HepG2 (cell line): ENCODE data around the gene S100A4. TPM values are rescaled to one million over a fixed set of nuclear protein-coding genes. Genes with fewer than 3 reads are reported as not detected.

Experiments
- ATAC-seq: fragments of 200-7000 bp; cut with Tn5 transposase; 3 replicates; pipeline ENCODE4 v1.9.1; 2020; ENCODE audit warnings: mild to moderate bottlenecking, moderate library complexity
- BruUV-seq: library from RNA; stranded (reverse); fragments of 400-500 nt; replicated peaks from 2 replicates; lab custom pipeline; 2021; lab: Mats Ljungman, UMichigan
- CTCF ChIA-PET: fragments of 300-600 bp; formaldehyde crosslinking; extraction: SDS; loops from one replicate; lab custom pipeline; 2021; ENCODE audit warnings: low total read pairs, inconsistent platforms, low intra/inter-chr PET ratio; lab: Yijun Ruan, JAX
- POLR2A ChIA-PET: fragments of 350-600 bp; sonication (Branson Sonifier 250); formaldehyde crosslinking; loops from one replicate; lab custom pipeline; 2020; ENCODE audit warnings: antibody characterized with exemption, inconsistent platforms; lab: Yijun Ruan, JAX
- DNase-seq: peaks from one replicate; pipeline ENCODE4 v3.0.0-alpha.2; 2015; ENCODE audit warnings: low spot score
- FAIRE-seq: peaks from 3 replicates; lab custom pipeline; 2011; peaks lifted over from hg19 to GRCh38; lab: Jason Lieb, UNC
- H2AFZ ChIP-seq: one replicate; pipeline ENCODE4 v1.6.1; 2011; ENCODE audit warnings: low read length, inconsistent platforms
- H3K27ac ChIP-seq: fragments of 300-600 bp; 3 replicates; pipeline ENCODE4 v1.8.0; 2011; ENCODE audit warnings: mixed run types, mild to moderate bottlenecking, mixed read lengths, low read length, inconsistent platforms; ENCODE audit not compliant: insufficient read depth; ENCODE audit errors: extremely low read length
- H3K27me3 ChIP-seq, 2 experiments: fragments of 200-600 bp in 1 of 2; 2 replicates in 1 of 2; 3 replicates in 1 of 2; pipeline versions ENCODE4 v1.6.0 to v1.8.0; 2011; ENCODE audit warnings: low read length in 2 of 2, mild to moderate bottlenecking in 2 of 2, moderate library complexity in 2 of 2, inconsistent platforms in 1 of 2; ENCODE audit not compliant: insufficient read depth in 2 of 2, control insufficient read depth in 1 of 2
- H3K36me3 ChIP-seq, 2 experiments: fragments of 200-600 bp in 1 of 2; replicated peaks in 1 of 2; 2 replicates in 1 of 2; 3 replicates in 1 of 2; pipeline versions ENCODE4 v1.5.1 to v1.8.0; 2011; ENCODE audit warnings: low read length in 2 of 2, inconsistent platforms in 1 of 2; ENCODE audit not compliant: insufficient read depth in 2 of 2, control insufficient read depth in 1 of 2
- H3K4me1 ChIP-seq: 2 replicates; pipeline ENCODE4 v1.5.1; 2012; ENCODE audit warnings: low read length, inconsistent platforms; ENCODE audit not compliant: insufficient read depth
- H3K4me2 ChIP-seq: 2 replicates; pipeline ENCODE4 v1.6.0; 2011; ENCODE audit warnings: low read depth, low read length, inconsistent platforms
- H3K4me3 ChIP-seq, 3 experiments: fragments of 200-600 bp in 1 of 3; sonication (generic), shearing (Covaris generic) in 1 of 3; replicated peaks in 1 of 3; 2 replicates each; pipeline ENCODE4 v1.5.1; 2011 to 2016; ENCODE audit warnings: low read length in 3 of 3, inconsistent platforms in 2 of 3, low read depth in 2 of 3, mild to moderate bottlenecking in 2 of 3, control low read depth in 1 of 3, mixed read lengths in 1 of 3; ENCODE audit not compliant: insufficient read depth in 1 of 3
- H3K79me2 ChIP-seq: one replicate; pipeline ENCODE4 v1.6.1; 2011; ENCODE audit warnings: low read length, inconsistent platforms; ENCODE audit not compliant: insufficient read depth
- H3K9ac ChIP-seq: 2 replicates; pipeline ENCODE4 v1.6.0; 2011; ENCODE audit warnings: mild to moderate bottlenecking, low read depth, low read length, inconsistent platforms; ENCODE audit not compliant: insufficient read depth
- H3K9me3 ChIP-seq: 2 replicates; pipeline ENCODE4 v1.5.1; 2012; ENCODE audit warnings: mild to moderate bottlenecking, low read length
- H4K20me1 ChIP-seq: 2 replicates; pipeline ENCODE4 v1.6.0; 2011; ENCODE audit warnings: inconsistent platforms, mild to moderate bottlenecking, low read length, moderate library complexity; ENCODE audit not compliant: insufficient read depth
- ARID3A ChIP-seq: IDR thresholded peaks from 2 replicates; pipeline ENCODE4 v1.6.1; 2012; ENCODE audit warnings: low read depth, low read length, improper control_type of control experiment
- GTF2F1 ChIP-seq: fragments of 150-350 bp; IDR thresholded peaks from 2 replicates; pipeline ENCODE4 v1.6.1; 2014; ENCODE audit warnings: low read length
- HINFP ChIP-seq: sonication (generic); formaldehyde crosslinking; IDR thresholded peaks from 2 replicates; pipeline ENCODE4 v1.4.0; 2020; ENCODE audit warnings: low read depth, mild to moderate bottlenecking, missing genetic modification reagents
- JUND ChIP-seq: sonication (generic); formaldehyde crosslinking; IDR thresholded peaks from 2 replicates; pipeline ENCODE4 v1.8.0; 2022; ENCODE audit warnings: mild to moderate bottlenecking, missing genetic modification reagents
- NR2F1 ChIP-seq, 2 experiments: fragments of 450-650 bp in 1 of 2; formaldehyde crosslinking in 1 of 2; IDR thresholded peaks; 2 replicates each; pipeline versions ENCODE4 v1.5.0 to v1.6.1; 2016 to 2020; ENCODE audit warnings: mild to moderate bottlenecking in 1 of 2, missing compliant biosample characterization in 1 of 2, missing genetic modification reagents in 1 of 2, moderate library complexity in 1 of 2
- REXO4 ChIP-seq: sonication (generic); formaldehyde crosslinking; IDR thresholded peaks from 2 replicates; pipeline ENCODE4 v1.8.0; 2022; ENCODE audit warnings: missing genetic modification reagents, mild to moderate bottlenecking, borderline replicate concordance
- SKI ChIP-seq: fragments of 450-650 bp; IDR thresholded peaks from one replicate; pipeline ENCODE4 v1.6.1; 2018; ENCODE audit warnings: mild to moderate bottlenecking; ENCODE audit not compliant: partially characterized antibody
- SNRNP70 ChIP-seq: fragments of 200-400 bp; formaldehyde crosslinking; IDR thresholded peaks from 2 replicates; pipeline ENCODE4 v1.6.1; 2017; ENCODE audit warnings: mild to moderate bottlenecking, low read depth, low read length, moderate library complexity
- TP53 ChIP-seq: sonication (generic); formaldehyde crosslinking; conservative IDR thresholded peaks from 2 replicates; pipeline ENCODE4 v1.4.0; 2020; ENCODE audit warnings: missing genetic modification reagents
- ZNF224 ChIP-seq: sonication (generic); formaldehyde crosslinking; IDR thresholded peaks from 2 replicates; pipeline ENCODE4 v1.5.0; 2020; ENCODE audit warnings: mild to moderate bottlenecking, missing genetic modification reagents
- ZNF687 ChIP-seq: sonication (generic); formaldehyde crosslinking; IDR thresholded peaks from 2 replicates; pipeline ENCODE4 v1.5.1; 2020; ENCODE audit warnings: mild to moderate bottlenecking, missing genetic modification reagents, moderate library complexity
- ZNF761 ChIP-seq: sonication (generic); formaldehyde crosslinking; conservative IDR thresholded peaks from 2 replicates; pipeline ENCODE4 v1.4.0; 2020; ENCODE audit warnings: mild to moderate bottlenecking, missing genetic modification reagents
- whole genome bisulfite sequencing: methylation state at CpG from one replicate; pipeline ENCODE4 v1.1.6; 2017; ENCODE audit warnings: low lambda C conversion rate; 5-methylcytosine and 5-hydroxymethylcytosine counted together
- in situ Hi-C: cut with HindIII; loops from 2 replicates; pipeline ENCODE4 v1.10.0; 2017; ENCODE audit warnings: low pct_unique_long_range_greater_than_20kb; ENCODE audit not compliant: extremely low pct_ligation_motif_present
- intact Hi-C: fragments of 100-400 bp; cut with micrococcal nuclease; formaldehyde crosslinking; loops from one replicate; pipeline ENCODE4 v1.10.0; 2022; ENCODE audit not compliant: unreplicated experiment
- polyA plus RNA-seq, 8 experiments: library from polyadenylated mRNA; depleted of rRNA in 3 of 8; stranded (reverse) in 7 of 8; unstranded in 1 of 8; fragments of >200 nt; fragmentation: Illumina TruSeq in 4 of 8; extraction: Trizol in 4 of 8; gene quantifications; 2 replicates each; pipeline versions ENCODE4 v1.2.1 to v1.2.3, GENCODE V29; 2011 to 2016; ENCODE audit warnings: low read depth in 4 of 8, missing spikeins in 1 of 8, mixed read lengths in 1 of 8; ENCODE audit not compliant: insufficient read depth in 1 of 8
- total RNA-seq, 5 experiments: library from RNA; depleted of rRNA; stranded (reverse); fragments of >200 nt; fragmentation: Illumina TruSeq; extraction: Trizol; gene quantifications; 2 replicates each; pipeline ENCODE4 v1.2.3, GENCODE V29; 2016; ENCODE audit warnings: low read depth in 1 of 5
- TF ChIP-seq, protein P1 (sequence below): sonication (generic); IDR thresholded peaks from 2 replicates; pipeline ENCODE4 v1.6.1; 2016; ENCODE audit warnings: low read depth, borderline replicate concordance

Gene S100A4
- total and polyA plus RNA-seq, 2 of the 13 experiments (the other 11 are each of a cell fraction or from before 2014, with no cell fraction given): 12.9 to 20.2 TPM

DNA sequence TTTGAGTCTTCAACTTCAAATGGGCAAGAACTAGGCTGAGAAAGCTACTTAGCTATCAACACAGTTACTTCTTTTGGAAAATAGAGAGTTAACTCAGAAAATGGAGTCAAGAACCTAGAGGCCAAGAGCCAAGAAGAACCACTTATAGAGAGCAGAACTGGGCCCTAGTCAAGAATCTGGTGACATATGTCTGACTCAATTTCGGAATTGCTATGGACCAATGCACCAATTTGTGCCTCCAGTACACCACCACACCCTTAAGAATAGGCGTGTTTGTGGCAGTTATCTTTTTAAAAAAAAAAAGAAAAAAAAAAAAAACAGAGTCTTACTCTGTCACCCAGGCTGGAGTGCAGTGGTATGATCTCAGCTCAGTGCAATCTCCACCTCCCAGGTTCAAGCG is 12.3 kb upstream of the S100A4 start:
- DNase-seq: no peak
- Histone ChIP-seq H3K27ac (no peak overlapping the region), H3K9ac (no peak overlapping the region), H2AFZ (no peak overlapping the region), H3K4me2 (no peak overlapping the region), H3K27me3 (peaks cover 0 to 16% of the 10 kb centered on the region in 2 experiments; a peak in 2 of 5 replicates)
- 44% methylated on average over 3 of the region's 3 CpGs for WGBS
- intact Hi-C loops: no loop called here
- no TSS peak for BruUV-seq
- CTCF ChIA-PET: no interaction called here
- ATAC-seq: no peak
- TF ChIP-seq ZNF687 (CRISPR knock-in tag): no peak
- TF ChIP-seq GTF2F1: no peak
- no peak for TF ChIP-seq NR2F1 (CRISPR knock-in tag; IDR thresholded peaks at IDR 0.05)
- no peak for TF ChIP-seq ARID3A
- no peak for TF ChIP-seq SNRNP70
- no peak for TF ChIP-seq ZNF224 (CRISPR knock-in tag)
- TF ChIP-seq SKI: no peak
- no peak for TF ChIP-seq HINFP
- no peak for TF ChIP-seq TP53 (CRISPR knock-in tag)
- no peak for TF ChIP-seq REXO4 (CRISPR knock-in tag)
- no peak for TF ChIP-seq JUND (CRISPR knock-in tag)
- TF ChIP-seq, protein P1, sequence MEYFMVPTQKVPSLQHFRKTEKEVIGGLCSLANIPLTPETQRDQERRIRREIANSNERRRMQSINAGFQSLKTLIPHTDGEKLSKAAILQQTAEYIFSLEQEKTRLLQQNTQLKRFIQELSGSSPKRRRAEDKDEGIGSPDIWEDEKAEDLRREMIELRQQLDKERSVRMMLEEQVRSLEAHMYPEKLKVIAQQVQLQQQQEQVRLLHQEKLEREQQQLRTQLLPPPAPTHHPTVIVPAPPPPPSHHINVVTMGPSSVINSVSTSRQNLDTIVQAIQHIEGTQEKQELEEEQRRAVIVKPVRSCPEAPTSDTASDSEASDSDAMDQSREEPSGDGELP: no peak
- no peak for TF ChIP-seq ZNF761 (CRISPR knock-in tag)
- TF ChIP-seq, all 625 proteins: peak for 0
- Histone ChIP-seq H3K4me3 (no peak overlapping the region), H3K79me2 (no peaks in the 10 kb centered on the region), H3K4me1 (peaks cover 4% of the 10 kb centered on the region; the same call in 1 of the 2 replicates), H3K9me3 (no peaks in the 10 kb centered on the region), H4K20me1 (no peaks in the 10 kb centered on the region), H3K36me3 (no peaks in the 10 kb centered on the region)
- POLR2A ChIA-PET: interaction anchor here (1.0 kb wide), 1 partner anchor 8 kb away, joined by 4 read pairs; no protein-coding TSS in a partner anchor
- in situ Hi-C loops: no loop called here
- FAIRE-seq: no peak
